ENCODE data around the gene POLR3G. TPM values are rescaled to one million over a fixed set of nuclear protein-coding genes. Genes with fewer than 3 reads are reported as not detected.

POLR3G gene
- total RNA-seq, 4 donors from 2014 or later, result 2.7 to 7.2 (median 4.9) TPM

DNA sequence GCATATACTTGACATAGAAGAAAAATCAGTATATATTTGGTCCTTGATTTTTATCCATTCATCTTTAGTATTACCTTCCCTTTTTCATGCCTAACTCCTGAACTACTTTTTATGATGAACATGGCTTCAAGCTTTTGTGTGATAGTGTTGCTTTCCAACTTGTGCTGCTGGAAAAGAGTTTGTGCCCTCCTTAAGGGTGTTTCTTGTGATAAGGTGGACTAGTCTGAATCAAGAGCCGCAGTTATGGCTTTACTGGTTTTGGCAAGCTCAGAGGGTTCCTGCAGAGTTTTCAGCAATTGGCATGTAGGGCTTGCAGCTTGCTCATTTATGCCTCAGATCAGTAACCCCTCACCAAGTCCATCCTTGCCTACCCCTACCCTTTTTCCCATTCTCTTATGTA is 20.5 kb downstream of the POLR3G start:
- no peaks in the 10 kb centered on the region for H3K9me3 ChIP-seq
- H3K4me1 ChIP-seq, result no peaks in the 10 kb centered on the region
- DNase-seq (ENCODE audit: low spot score in 2 of 2), result no peak
- no peak overlapping the region for H3K27ac ChIP-seq
- H3K27me3 ChIP-seq, result no peaks in the 10 kb centered on the region
- H3K36me3 ChIP-seq, result peaks cover 0 to 44% (median 0%) of the 10 kb centered on the region in 3 donors
- H3K4me3 ChIP-seq, result no peak overlapping the region
- TF ChIP-seq, protein P1, sequence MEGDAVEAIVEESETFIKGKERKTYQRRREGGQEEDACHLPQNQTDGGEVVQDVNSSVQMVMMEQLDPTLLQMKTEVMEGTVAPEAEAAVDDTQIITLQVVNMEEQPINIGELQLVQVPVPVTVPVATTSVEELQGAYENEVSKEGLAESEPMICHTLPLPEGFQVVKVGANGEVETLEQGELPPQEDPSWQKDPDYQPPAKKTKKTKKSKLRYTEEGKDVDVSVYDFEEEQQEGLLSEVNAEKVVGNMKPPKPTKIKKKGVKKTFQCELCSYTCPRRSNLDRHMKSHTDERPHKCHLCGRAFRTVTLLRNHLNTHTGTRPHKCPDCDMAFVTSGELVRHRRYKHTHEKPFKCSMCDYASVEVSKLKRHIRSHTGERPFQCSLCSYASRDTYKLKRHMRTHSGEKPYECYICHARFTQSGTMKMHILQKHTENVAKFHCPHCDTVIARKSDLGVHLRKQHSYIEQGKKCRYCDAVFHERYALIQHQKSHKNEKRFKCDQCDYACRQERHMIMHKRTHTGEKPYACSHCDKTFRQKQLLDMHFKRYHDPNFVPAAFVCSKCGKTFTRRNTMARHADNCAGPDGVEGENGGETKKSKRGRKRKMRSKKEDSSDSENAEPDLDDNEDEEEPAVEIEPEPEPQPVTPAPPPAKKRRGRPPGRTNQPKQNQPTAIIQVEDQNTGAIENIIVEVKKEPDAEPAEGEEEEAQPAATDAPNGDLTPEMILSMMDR (IDR thresholded peaks at IDR 0.05), result no peak
- TF ChIP-seq POLR2A (IDR thresholded peaks at IDR 0.05) (no peak), EP300 (IDR thresholded peaks at IDR 0.05) (no peak)
- 92% methylated on average over 1 of the region's 1 CpG for WGBS, 2 donors

DNA sequence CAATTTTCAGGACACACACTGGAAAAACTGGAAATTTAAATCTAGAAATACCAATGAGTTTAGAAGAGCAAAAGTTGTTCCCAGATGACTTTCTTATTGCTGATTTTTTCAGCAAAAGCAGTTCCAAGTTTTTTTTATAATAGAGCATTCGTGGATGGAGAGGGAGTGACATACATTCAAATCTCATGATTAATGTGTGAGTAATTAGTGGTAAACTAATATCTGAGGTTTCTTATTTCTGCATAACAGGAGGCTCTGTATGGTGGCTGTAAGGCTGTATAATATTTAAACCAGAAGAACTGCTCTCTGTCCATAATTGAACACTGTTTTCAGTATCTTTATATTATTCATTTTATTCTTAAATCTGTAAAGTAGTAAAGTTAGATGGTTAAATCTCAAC is 28.9 kb downstream of the POLR3G start:
- 58 to 61% methylated on average over 1 of the region's 1 CpG for WGBS, 2 donors
- no peaks in the 10 kb centered on the region for H3K9me3 ChIP-seq
- no peaks in the 10 kb centered on the region for H3K4me1 ChIP-seq
- H3K27me3 ChIP-seq, result no peaks in the 10 kb centered on the region
- TF ChIP-seq, protein P1 (IDR thresholded peaks at IDR 0.05), result no peak
- no peak for DNase-seq (ENCODE audit: low spot score in 2 of 2)
- peaks cover 0 to 14% (median 0%) of the 10 kb centered on the region in 3 donors for H3K36me3 ChIP-seq
- H3K4me3 ChIP-seq, result no peak overlapping the region
- no peak overlapping the region for H3K27ac ChIP-seq

DNA sequence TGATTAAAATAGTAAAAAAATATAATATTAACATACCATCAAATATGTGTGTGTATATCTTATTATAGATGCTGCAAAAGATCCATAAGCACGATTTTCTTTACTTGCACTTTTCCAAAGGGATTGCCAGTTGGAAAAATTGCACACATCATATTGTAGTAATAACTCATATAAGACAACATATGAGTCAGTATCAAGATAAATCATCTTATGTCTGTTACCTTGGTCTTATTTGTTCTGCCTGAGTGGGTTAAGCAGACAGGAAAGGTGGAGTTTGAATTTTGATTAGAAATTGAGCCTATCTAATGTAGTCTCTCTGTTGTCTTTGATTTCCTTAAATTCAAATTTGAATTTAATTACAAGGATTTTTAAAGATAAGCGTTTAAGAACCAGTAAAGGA is 30.1 kb downstream of the POLR3G start:
- TF ChIP-seq EP300 (IDR thresholded peaks at IDR 0.05) (no peak), POLR2A (IDR thresholded peaks at IDR 0.05) (no peak)
- TF ChIP-seq, protein P1 (IDR thresholded peaks at IDR 0.05), result no peak
- no peak for DNase-seq (ENCODE audit: low spot score in 2 of 2)
- WGBS, 2 donors, result 94 to 95% methylated on average over 2 of the region's 2 CpGs

DNA sequence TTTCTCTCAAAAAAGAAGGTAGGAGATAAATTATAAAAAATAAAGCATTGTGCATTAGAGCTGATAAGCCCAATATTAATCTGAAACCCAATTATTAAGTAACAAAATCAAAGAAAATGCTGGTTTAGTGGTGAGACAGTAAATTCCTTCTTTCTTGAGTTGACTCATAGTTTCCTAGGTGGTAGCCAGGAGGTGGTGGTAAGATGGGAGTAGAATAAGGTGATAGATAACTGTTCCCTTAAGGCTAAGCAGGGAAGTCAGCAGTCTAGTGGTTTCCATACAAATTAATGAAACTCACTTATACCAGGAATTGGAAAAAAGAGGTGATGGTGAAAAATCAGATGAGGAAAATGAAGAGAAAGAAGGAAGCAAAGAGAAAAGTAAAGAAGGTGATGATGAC is 31.6 kb downstream of the POLR3G start:
- DNase-seq (ENCODE audit: low spot score in 2 of 2), result no peak
- no peak overlapping the region for H3K4me3 ChIP-seq
- H3K9me3 ChIP-seq, result no peaks in the 10 kb centered on the region
- H3K4me1 ChIP-seq, result no peaks in the 10 kb centered on the region
- TF ChIP-seq, protein P1 (IDR thresholded peaks at IDR 0.05), result no peak
- no peak for TF ChIP-seq POLR2A (IDR thresholded peaks at IDR 0.05)
- TF ChIP-seq EP300 (IDR thresholded peaks at IDR 0.05), result no peak
- peaks cover 0 to 4% (median 0%) of the 10 kb centered on the region in 3 donors for H3K36me3 ChIP-seq
- no peak overlapping the region for H3K27ac ChIP-seq
- H3K27me3 ChIP-seq, result no peaks in the 10 kb centered on the region

More for the DNA sequence above, 30.1 kb downstream of the POLR3G start:
- peaks cover 0 to 4% (median 0%) of the 10 kb centered on the region in 3 donors for H3K36me3 ChIP-seq
- no peak overlapping the region for H3K27ac ChIP-seq
- no peak overlapping the region for H3K4me3 ChIP-seq
- no peaks in the 10 kb centered on the region for H3K4me1 ChIP-seq
- H3K27me3 ChIP-seq, result no peaks in the 10 kb centered on the region
- H3K9me3 ChIP-seq, result no peaks in the 10 kb centered on the region

DNA sequence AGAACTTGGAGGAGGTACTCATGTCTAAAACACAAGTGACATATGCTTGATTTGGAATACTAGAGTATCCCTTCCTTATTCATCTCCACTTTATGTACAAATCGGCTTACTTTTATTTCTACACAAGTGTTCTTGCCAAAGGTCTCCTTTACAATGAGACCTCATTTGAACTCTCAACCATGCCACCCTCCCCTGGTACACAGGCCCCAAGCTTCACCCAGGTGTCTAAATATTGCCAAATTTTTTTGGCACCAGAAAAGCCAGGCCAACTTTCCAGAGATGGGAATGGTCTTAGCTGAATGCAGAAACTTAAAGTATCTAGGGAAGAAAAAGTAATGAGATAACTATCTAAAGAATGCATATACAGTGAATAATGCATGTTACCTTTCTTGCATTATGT is 35.8 kb downstream of the POLR3G start:
- Histone ChIP-seq H3K4me1 (no peaks in the 10 kb centered on the region), H3K9me3 (no peaks in the 10 kb centered on the region), H3K27me3 (no peaks in the 10 kb centered on the region), H3K36me3 (peaks cover 0 to 12% (median 0%) of the 10 kb centered on the region in 3 donors), H3K4me3 (no peak overlapping the region), H3K27ac (no peak overlapping the region)
- no peak for TF ChIP-seq POLR2A (IDR thresholded peaks at IDR 0.05)
- TF ChIP-seq EP300 (IDR thresholded peaks at IDR 0.05), result no peak
- TF ChIP-seq, protein P1 (IDR thresholded peaks at IDR 0.05), result no peak
- WGBS, 2 donors, result 98 to 100% methylated on average over 1 of the region's 1 CpG
- no peak for DNase-seq (ENCODE audit: low spot score in 2 of 2)
